Hepatocyte (in vitro differentiated cells): ENCODE data around the gene FCER1A.

Source experiments
- CTCF ChIP-seq: fragments of 200-600 bp; sonication (generic); IDR thresholded peaks from 2 replicates; pipeline ENCODE4 v1.5.1; 2016; ENCODE audit warnings: antibody characterized with exemption, mild to moderate bottlenecking; ENCODE audit not compliant: poor library complexity
- EZH2 ChIP-seq: fragments of 200-600 bp; sonication (generic); IDR thresholded peaks from 2 replicates; pipeline ENCODE4 v1.6.1; 2016; ENCODE audit warnings: antibody characterized with exemption, mild to moderate bottlenecking, borderline replicate concordance
- EZH2phosphoT487 ChIP-seq: fragments of 200-600 bp; sonication (generic); IDR thresholded peaks from one replicate; pipeline ENCODE4 v1.6.1; 2018; ENCODE audit warnings: antibody characterized with exemption, mild to moderate bottlenecking, low read depth, moderate library complexity; ENCODE audit not compliant: unreplicated experiment, severe bottlenecking

- TF ChIP-seq CTCF = no peak
- TF ChIP-seq EZH2 = no peak
- TF ChIP-seq EZH2phosphoT487 = no peak
Measured at GRCh38 chr1:159318784-159319551, 16.8 kb downstream of the FCER1A start.
